Retinal pigment epithelial cell (primary cell): ENCODE data around the gene HOXD13.

Source experiments
- DNase-seq: peaks from one replicate; pipeline ENCODE4 v3.0.0-alpha.2; 2010; ENCODE audit warnings: low read depth
- H3K4me3 ChIP-seq: 2 replicates; pipeline ENCODE4 v1.5.1; 2011; ENCODE audit warnings: mild to moderate bottlenecking, low read length, control low read depth, moderate library complexity
- CTCF ChIP-seq: conservative IDR thresholded peaks from 2 replicates; pipeline ENCODE4 v1.5.1; 2011; ENCODE audit warnings: low read depth, low read length, control low read depth, inconsistent platforms

HOXD13 gene

GRCh38 chr2:176105078-176105729 is 12.7 kb downstream of the HOXD13 start:
- no peak overlapping the region for H3K4me3 ChIP-seq
- TF ChIP-seq CTCF: no peak
- no peak for DNase-seq

- no peak overlapping the region for H3K4me3 ChIP-seq
- no peak for DNase-seq
- TF ChIP-seq CTCF: no peak
Measured at GRCh38 chr2:176105730-176106580, 13.4 kb downstream of the HOXD13 start.

- no peak for DNase-seq
- TF ChIP-seq CTCF: no peak
- no peak within 1 kb of the TSS for H3K4me3 ChIP-seq
Measured at GRCh38 chr2:176106581-176107539, 14.3 kb downstream of the HOXD13 start, which contains the start of gene HOXD11. Gene HOXD11, plus strand, starts transcription at chr2:176107280. Its CDS starts 76 bp downstream, at chr2:176107356.

- TF ChIP-seq CTCF: no peak
- DNase-seq: no peak
- H3K4me3 ChIP-seq: no peak overlapping the region
Measured at GRCh38 chr2:176107731-176108181, 15.2 kb downstream of the HOXD13 start.

GRCh38 chr2:176109192-176109901 is 16.8 kb downstream of the HOXD13 start:
- DNase-seq: no peak
- TF ChIP-seq CTCF: no peak
- no peak overlapping the region for H3K4me3 ChIP-seq

GRCh38 chr2:176109946-176110345 is 17.4 kb downstream of the HOXD13 start:
- no peak for TF ChIP-seq CTCF
- DNase-seq: no peak
- H3K4me3 ChIP-seq: no peak overlapping the region
